GM12878 (cell line): ENCODE data around the gene MIER1. TPM values are rescaled to one million over a fixed set of nuclear protein-coding genes. Genes with fewer than 3 reads are reported as not detected.

Source experiments
- ATAC-seq: fragments of 200-7000 bp; cut with Tn5 transposase; 3 replicates; pipeline ENCODE4 v1.9.1; 2020; ENCODE audit warnings: mild to moderate bottlenecking, moderate library complexity
- BruUV-seq: library from RNA; stranded (reverse); fragments of 400-500 nt; replicated peaks from 2 replicates; lab custom pipeline; 2021; lab: Mats Ljungman, UMichigan
- CTCF ChIA-PET: fragments of 300-600 bp; sonication (Branson Sonifier 250); formaldehyde crosslinking; extraction: SDS; loops from one replicate; lab custom pipeline; 2021; ENCODE audit warnings: inconsistent platforms; lab: Yijun Ruan, JAX
- POLR2A ChIA-PET: fragments of 350-600 bp; formaldehyde crosslinking; extraction: SDS; loops from one replicate; lab custom pipeline; 2021; ENCODE audit warnings: inconsistent platforms; lab: Charles Lee
- RAD21 ChIA-PET: fragments of 300-600 bp; sonication (Branson Sonifier 250); formaldehyde crosslinking; loops from one replicate; lab custom pipeline; 2023; ENCODE audit warnings: antibody characterized with exemption; ENCODE audit not compliant: unreplicated experiment; lab: Charles Lee
- SMC1A ChIA-PET: fragments of 300-600 bp; sonication (Branson Sonifier 250); formaldehyde crosslinking; loops from one replicate; lab custom pipeline; 2023; ENCODE audit not compliant: unreplicated experiment, uncharacterized antibody; lab: Charles Lee
- DNase-seq: peaks from one replicate; pipeline ENCODE4 v3.0.0-alpha.2; 2011; ENCODE audit warnings: low read depth, low spot score
- FAIRE-seq: peaks from 3 replicates; lab custom pipeline; 2011; peaks lifted over from hg19 to GRCh38; lab: Jason Lieb, UNC
- H2AFZ ChIP-seq: 2 replicates; pipeline ENCODE4 v1.6.0; 2011; ENCODE audit warnings: low read depth, low read length, control low read depth; ENCODE audit not compliant: control insufficient read depth
- H3K27ac ChIP-seq: 2 replicates; pipeline ENCODE4 v1.5.1; 2011; ENCODE audit warnings: control low read depth; ENCODE audit not compliant: control insufficient read depth, insufficient read depth
- H3K27me3 ChIP-seq, 2 experiments: replicated peaks in 1 of 2; 2 replicates each; pipeline versions ENCODE4 v1.6.0 to v1.6.1; 2011; ENCODE audit warnings: low read length in 1 of 2; ENCODE audit not compliant: control insufficient read depth in 2 of 2, insufficient read depth in 2 of 2
- H3K36me3 ChIP-seq, 2 experiments: 2 replicates each; pipeline ENCODE4 v1.5.1; 2011; ENCODE audit warnings: low read length in 1 of 2; ENCODE audit not compliant: control insufficient read depth in 2 of 2, insufficient read depth in 2 of 2
- H3K4me1 ChIP-seq: 2 replicates; pipeline ENCODE4 v1.6.1; 2011; ENCODE audit warnings: mild to moderate bottlenecking, low read length, moderate library complexity, mixed read lengths; ENCODE audit not compliant: control insufficient read depth, insufficient read depth
- H3K4me2 ChIP-seq: 2 replicates; pipeline ENCODE4 v1.6.0; 2011; ENCODE audit warnings: control low read depth; ENCODE audit not compliant: control insufficient read depth, insufficient read depth
- H3K4me3 ChIP-seq: fragments of 200-600 bp; sonication (generic); 2 replicates; pipeline ENCODE4 v1.5.1; 2016
- H3K79me2 ChIP-seq: 2 replicates; pipeline ENCODE4 v1.6.0; 2011; ENCODE audit warnings: low read length; ENCODE audit not compliant: control insufficient read depth, insufficient read depth
- H3K9ac ChIP-seq: 2 replicates; pipeline ENCODE4 v1.8.0; 2011; ENCODE audit warnings: low read length, control low read depth, mixed read lengths; ENCODE audit not compliant: control insufficient read depth, insufficient read depth
- H3K9me3 ChIP-seq: replicated peaks from 3 replicates; pipeline ENCODE4 v1.5.1; 2011; ENCODE audit warnings: mild to moderate bottlenecking, low read length; ENCODE audit not compliant: control insufficient read depth, insufficient read depth
- H4K20me1 ChIP-seq: 2 replicates; pipeline ENCODE4 v1.6.0; 2011; ENCODE audit not compliant: control insufficient read depth, insufficient read depth
- ASH2L ChIP-seq: fragments of 300-600, 200-600 bp; sonication (generic); IDR thresholded peaks from 2 replicates; pipeline ENCODE4 v1.6.1; 2017; ENCODE audit warnings: low read depth, mild to moderate bottlenecking, borderline replicate concordance
- BHLHE40 ChIP-seq, 2 experiments: fragments of 450-650 bp in 1 of 2; IDR thresholded peaks; 2 replicates each; pipeline ENCODE4 v1.6.1; 2011 to 2017; ENCODE audit warnings: low read depth in 2 of 2, borderline replicate concordance in 1 of 2, improper control_type of control experiment in 1 of 2, low read length in 1 of 2, mild to moderate bottlenecking in 1 of 2
- CTCF ChIP-seq, 3 experiments: IDR thresholded peaks in 2 of 3; conservative IDR thresholded peaks in 1 of 3; 2 replicates each; pipeline ENCODE4 v1.5.1; 2011; ENCODE audit warnings: low read depth in 3 of 3, low read length in 3 of 3, mild to moderate bottlenecking in 3 of 3, control low read depth in 2 of 3, moderate library complexity in 2 of 3, inconsistent platforms in 1 of 3, mixed read lengths in 1 of 3; ENCODE audit not compliant: control insufficient read depth in 2 of 3, insufficient read depth in 1 of 3; ENCODE audit errors: extremely low read depth in 1 of 3
- EP300 ChIP-seq, 2 experiments: fragments of 150-350 bp in 1 of 2; IDR thresholded peaks; 2 replicates each; pipeline ENCODE4 v1.6.1; 2011 to 2012; ENCODE audit warnings: low read depth in 2 of 2, low read length in 2 of 2, borderline replicate concordance in 1 of 2, improper control_type of control experiment in 1 of 2, inconsistent platforms in 1 of 2; ENCODE audit not compliant: control insufficient read depth in 1 of 2
- NBN ChIP-seq: fragments of 450-650 bp; IDR thresholded peaks from 2 replicates; pipeline ENCODE4 v1.6.1; 2016
- NFXL1 ChIP-seq: fragments of 450-650 bp; IDR thresholded peaks from 2 replicates; pipeline ENCODE4 v1.6.1; 2017; ENCODE audit warnings: antibody characterized with exemption, mild to moderate bottlenecking, borderline replicate concordance
- NRF1 ChIP-seq: conservative IDR thresholded peaks from 2 replicates; pipeline ENCODE4 v1.6.1; 2011; ENCODE audit warnings: mild to moderate bottlenecking, low read depth, low read length, improper control_type of control experiment
- PAX5 ChIP-seq: IDR thresholded peaks from 2 replicates; pipeline ENCODE4 v1.6.1; 2011; ENCODE audit warnings: low read depth, low read length, borderline replicate concordance
- RB1 ChIP-seq: fragments of 450-650 bp; formaldehyde crosslinking; IDR thresholded peaks from 2 replicates; pipeline ENCODE4 v1.6.1; 2017; ENCODE audit warnings: mild to moderate bottlenecking, borderline replicate concordance
- SP1 ChIP-seq: IDR thresholded peaks from one replicate; pipeline ENCODE4 v1.6.1; 2011; ENCODE audit warnings: low read depth, low read length
- STAT1 ChIP-seq: fragments of 450-650 bp; conservative IDR thresholded peaks from 2 replicates; pipeline ENCODE4 v1.6.1; 2014; ENCODE audit warnings: antibody characterized with exemption, mild to moderate bottlenecking
- STAT3 ChIP-seq: IDR thresholded peaks from 2 replicates; pipeline ENCODE4 v1.6.1; 2011; ENCODE audit warnings: low read depth, low read length, improper control_type of control experiment
- SUZ12 ChIP-seq: fragments of 200-600 bp; sonication (generic); IDR thresholded peaks from one replicate; pipeline ENCODE4 v1.6.1; 2018; ENCODE audit warnings: antibody characterized with exemption, mild to moderate bottlenecking; ENCODE audit not compliant: unreplicated experiment
- TAF1 ChIP-seq: IDR thresholded peaks from 2 replicates; pipeline ENCODE4 v1.6.1; 2011; ENCODE audit warnings: mild to moderate bottlenecking, low read depth, low read length, borderline replicate concordance
- ZBED1 ChIP-seq: IDR thresholded peaks from 2 replicates; pipeline ENCODE4 v1.6.1; 2016; ENCODE audit warnings: borderline replicate concordance
- ZNF217 ChIP-seq: fragments of 450-650 bp; IDR thresholded peaks from 2 replicates; pipeline ENCODE4 v1.6.1; 2017; ENCODE audit warnings: antibody characterized with exemption, mild to moderate bottlenecking
- WGBS: methylation state at CpG from one replicate; pipeline ENCODE4 v1.1.6; 2016; ENCODE audit warnings: low lambda C conversion rate; ENCODE audit not compliant: insufficient replicate concordance, insufficient coverage; ENCODE audit errors: missing lambda C conversion rate; 5-methylcytosine and 5-hydroxymethylcytosine counted together
- in situ Hi-C: fragments of 300-500 bp; cut with MboI; formaldehyde crosslinking; loops from 9 replicates; pipeline ENCODE4 v1.14.3; 2018; ENCODE audit warnings: mixed read lengths
- intact Hi-C: fragments of 100-400 bp; cut with micrococcal nuclease; formaldehyde crosslinking; loops from one replicate; pipeline ENCODE4 v1.14.2; 2022; ENCODE audit not compliant: unreplicated experiment
- polyA plus RNA-seq, 11 experiments: library from polyadenylated mRNA; depleted of rRNA in 4 of 11; unstranded in 6 of 11; stranded (reverse) in 5 of 11; fragments of >200 nt; fragmentation: Nextera tagmentation in 4 of 11; fragmentation: Illumina TruSeq in 1 of 11; extraction: Ambion mirVana in 4 of 11; extraction: Trizol in 1 of 11; gene quantifications; 1 replicate in 1 of 11; 2 replicates in 10 of 11; pipeline versions ENCODE4 v1.2.1 to v1.2.3, GENCODE V29; 2011 to 2016; ENCODE audit warnings: inconsistent platforms in 2 of 11, missing spikeins in 2 of 11, low read depth in 1 of 11
- total RNA-seq, 4 experiments: library from RNA; depleted of rRNA in 3 of 4; stranded (reverse); fragments of >200 nt in 3 of 4; fragmentation: Illumina TruSeq in 1 of 4; extraction: Trizol in 1 of 4; gene quantifications; 2 replicates each; pipeline versions ENCODE4 v1.2.1 to v1.2.3, GENCODE V29; 2013 to 2021
- TF ChIP-seq, protein P1 (sequence below): fragments of 150-350 bp; IDR thresholded peaks from 2 replicates; pipeline ENCODE4 v1.6.1; 2016; ENCODE audit warnings: low read depth, low read length

MIER1 gene
- total and polyA plus RNA-seq, 10 of the 15 experiments (the other 5 are each of a cell fraction or from before 2014, with no cell fraction given): 13.6 to 39.8 (median 25.7) TPM

- no peak for TF ChIP-seq STAT3
- TF ChIP-seq TAF1: no peak
- TF ChIP-seq NFXL1: no peak
- TF ChIP-seq, all 136 proteins: peak for 0
Measured at GRCh38 chr1:66917476-66917875, 7.3 kb upstream of the MIER1 start (continued).

- BruUV-seq: no TSS peak
- WGBS: 0% methylated on average over 1 of the region's 1 CpG
- SMC1A ChIA-PET: interaction anchor here (0.6 to 1.4 kb wide), 3 partner anchors 11 to 37 kb away, joined by 3 read pairs; no protein-coding TSS in a partner anchor
- CTCF ChIA-PET: no interaction called here
- ATAC-seq: no peak
- Histone ChIP-seq H3K4me3 (no peak overlapping the region), H3K4me2 (no peak overlapping the region), H3K9me3 (no peaks in the 10 kb centered on the region; the same call in 2 of the 3 replicates), H2AFZ (no peak overlapping the region), H3K9ac (no peak overlapping the region), H3K79me2 (peaks cover 8% of the 10 kb centered on the region), H3K27ac (no peak overlapping the region), H3K4me1 (peaks cover 6% of the 10 kb centered on the region; the same call in 1 of the 2 replicates), H3K27me3 (no peaks in the 10 kb centered on the region), H3K36me3 (no peaks in the 10 kb centered on the region), H4K20me1 (no peaks in the 10 kb centered on the region)
- in situ Hi-C loops (no loop called here), intact Hi-C loops (no loop called here)
- POLR2A ChIA-PET: interaction anchor here (0.5 kb wide), 1 partner anchor 1760 kb away, joined by 4 read pairs; no protein-coding TSS in a partner anchor
- no peak for FAIRE-seq
- RAD21 ChIA-PET: no interaction called here
- no peak for DNase-seq
- TF ChIP-seq STAT1 (no peak), SUZ12 (no peak), ZNF217 (no peak), PAX5 (no peak), ZBED1 (no peak), RB1 (no peak), CTCF (IDR thresholded peaks at IDR 0.05 in 2 of 3, conservative IDR thresholded peaks at IDR 0.05 in 1 of 3; ENCODE audit: control insufficient read depth in 2 of 3, extremely low read depth in 1 of 3, insufficient read depth in 1 of 3, low read depth in 3 of 3, low read length in 3 of 3) (no peak), BHLHE40 (IDR thresholded peaks at IDR 0.05; ENCODE audit: borderline replicate concordance in 1 of 2, low read depth in 2 of 2, low read length in 1 of 2) (no peak), ASH2L (no peak), EP300 (IDR thresholded peaks at IDR 0.05; ENCODE audit: borderline replicate concordance in 1 of 2, control insufficient read depth in 1 of 2, low read depth in 2 of 2, low read length in 2 of 2) (no peak), NRF1 (no peak), SP1 (no peak), NBN (no peak)
- TF ChIP-seq, protein P1, sequence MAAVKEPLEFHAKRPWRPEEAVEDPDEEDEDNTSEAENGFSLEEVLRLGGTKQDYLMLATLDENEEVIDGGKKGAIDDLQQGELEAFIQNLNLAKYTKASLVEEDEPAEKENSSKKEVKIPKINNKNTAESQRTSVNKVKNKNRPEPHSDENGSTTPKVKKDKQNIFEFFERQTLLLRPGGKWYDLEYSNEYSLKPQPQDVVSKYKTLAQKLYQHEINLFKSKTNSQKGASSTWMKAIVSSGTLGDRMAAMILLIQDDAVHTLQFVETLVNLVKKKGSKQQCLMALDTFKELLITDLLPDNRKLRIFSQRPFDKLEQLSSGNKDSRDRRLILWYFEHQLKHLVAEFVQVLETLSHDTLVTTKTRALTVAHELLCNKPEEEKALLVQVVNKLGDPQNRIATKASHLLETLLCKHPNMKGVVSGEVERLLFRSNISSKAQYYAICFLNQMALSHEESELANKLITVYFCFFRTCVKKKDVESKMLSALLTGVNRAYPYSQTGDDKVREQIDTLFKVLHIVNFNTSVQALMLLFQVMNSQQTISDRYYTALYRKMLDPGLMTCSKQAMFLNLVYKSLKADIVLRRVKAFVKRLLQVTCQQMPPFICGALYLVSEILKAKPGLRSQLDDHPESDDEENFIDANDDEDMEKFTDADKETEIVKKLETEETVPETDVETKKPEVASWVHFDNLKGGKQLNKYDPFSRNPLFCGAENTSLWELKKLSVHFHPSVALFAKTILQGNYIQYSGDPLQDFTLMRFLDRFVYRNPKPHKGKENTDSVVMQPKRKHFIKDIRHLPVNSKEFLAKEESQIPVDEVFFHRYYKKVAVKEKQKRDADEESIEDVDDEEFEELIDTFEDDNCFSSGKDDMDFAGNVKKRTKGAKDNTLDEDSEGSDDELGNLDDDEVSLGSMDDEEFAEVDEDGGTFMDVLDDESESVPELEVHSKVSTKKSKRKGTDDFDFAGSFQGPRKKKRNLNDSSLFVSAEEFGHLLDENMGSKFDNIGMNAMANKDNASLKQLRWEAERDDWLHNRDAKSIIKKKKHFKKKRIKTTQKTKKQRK: no peak
Measured at GRCh38 chr1:66919063-66919462, 5.7 kb upstream of the MIER1 start.
